H1 (cell line): ENCODE measurements around the gene ASCC3. TPM values are rescaled to one million over a fixed set of nuclear protein-coding genes. Genes with fewer than 3 reads are reported as not detected.
A peak's percentile ranks its signal among the peaks of the same experiment; 100 is the strongest.

ENCODE experiments used
- CTCF ChIA-PET: fragments of 300-600 bp; sonication (Branson Sonifier 250); formaldehyde crosslinking; loops from one replicate; lab custom pipeline; 2021; ENCODE audit not compliant: partially characterized antibody; lab: Charles Lee
- POLR2A ChIA-PET: fragments of 300-600 bp; sonication (Branson Sonifier 250); formaldehyde crosslinking; loops from one replicate; lab custom pipeline; 2021; ENCODE audit warnings: inconsistent platforms; ENCODE audit not compliant: partially characterized antibody; lab: Charles Lee
- DNase-seq, 2 experiments: peaks; one replicate each; pipeline versions ENCODE4 v3.0.0 to v3.0.0-alpha.2; 2010 to 2022; ENCODE audit warnings: low spot score in 2 of 2, low read depth in 1 of 2, mixed read lengths in 1 of 2
- FAIRE-seq: peaks from 2 replicates; lab custom pipeline; 2011; peaks lifted over from hg19 to GRCh38; lab: Jason Lieb, UNC
- H2AFZ ChIP-seq: 2 replicates; pipeline ENCODE4 v1.8.1; 2012; ENCODE audit warnings: low read length, inconsistent platforms
- H2AK5ac ChIP-seq: 2 replicates; pipeline ENCODE4 v1.6.1; 2013; ENCODE audit warnings: low read depth, low read length
- H2BK120ac ChIP-seq: replicated peaks from 2 replicates; pipeline ENCODE3; 2013; ENCODE audit warnings: low read depth, low read length, inconsistent platforms
- H2BK12ac ChIP-seq: 2 replicates; pipeline ENCODE4 v1.6.1; 2013; ENCODE audit warnings: low read depth, low read length
- H2BK15ac ChIP-seq: 2 replicates; pipeline ENCODE4 v1.6.1; 2013; ENCODE audit warnings: low read length
- H2BK20ac ChIP-seq: 2 replicates; pipeline ENCODE4 v1.6.1; 2013; ENCODE audit warnings: low read length
- H2BK5ac ChIP-seq: 2 replicates; pipeline ENCODE4 v1.6.1; 2013; ENCODE audit warnings: low read depth, low read length
- H3K14ac ChIP-seq: 2 replicates; pipeline ENCODE4 v1.6.1; 2013; ENCODE audit warnings: inconsistent platforms; ENCODE audit not compliant: insufficient read length
- H3K18ac ChIP-seq: 2 replicates; pipeline ENCODE4 v1.6.1; 2013; ENCODE audit warnings: low read length; ENCODE audit errors: extremely low read depth
- H3K23ac ChIP-seq: 2 replicates; pipeline ENCODE4 v1.6.1; 2013; ENCODE audit warnings: inconsistent platforms; ENCODE audit not compliant: insufficient read length
- H3K23me2 ChIP-seq: 2 replicates; pipeline ENCODE4 v1.6.1; 2013; ENCODE audit warnings: low read depth, low read length
- H3K27ac ChIP-seq: 2 replicates; pipeline ENCODE4 v1.6.1; 2011; ENCODE audit warnings: low read depth, low read length, inconsistent platforms
- H3K27me3 ChIP-seq, 4 experiments: replicated peaks in 1 of 4; 1 replicate in 1 of 4; 2 replicates in 3 of 4; pipeline versions ENCODE4 v1.6.1 to v1.8.1; 2011 to 2013; ENCODE audit warnings: low read length in 3 of 4, mild to moderate bottlenecking in 3 of 4, inconsistent platforms in 2 of 4, mixed read lengths in 2 of 4, moderate library complexity in 1 of 4; ENCODE audit not compliant: control insufficient read depth in 3 of 4, insufficient read depth in 3 of 4; ENCODE audit errors: extremely low read depth in 1 of 4
- H3K36me3 ChIP-seq, 4 experiments: 2 replicates each; pipeline versions ENCODE4 v1.6.1 to v1.8.1; 2011 to 2013; ENCODE audit warnings: mild to moderate bottlenecking in 4 of 4, low read length in 3 of 4, moderate library complexity in 2 of 4, control low read depth in 1 of 4, inconsistent platforms in 1 of 4; ENCODE audit not compliant: insufficient read depth in 4 of 4, control insufficient read depth in 2 of 4
- H3K4ac ChIP-seq: replicated peaks from 2 replicates; pipeline ENCODE3; 2013; ENCODE audit warnings: low read length, low read depth, mixed read lengths, inconsistent platforms; ENCODE audit not compliant: insufficient read length
- H3K4me1 ChIP-seq, 4 experiments: replicated peaks in 1 of 4; 1 replicate in 1 of 4; 2 replicates in 3 of 4; pipeline versions ENCODE4 v1.6.1 to v1.8.1; 2011 to 2013; ENCODE audit warnings: low read length in 3 of 4, inconsistent platforms in 2 of 4, mixed read lengths in 1 of 4; ENCODE audit not compliant: insufficient read depth in 4 of 4, control insufficient read depth in 3 of 4
- H3K4me2 ChIP-seq, 2 experiments: 2 replicates each; pipeline versions ENCODE4 v1.6.1 to v1.8.1; 2011 to 2013; ENCODE audit warnings: low read depth in 2 of 2, low read length in 2 of 2, control low read depth in 1 of 2, inconsistent platforms in 1 of 2, mild to moderate bottlenecking in 1 of 2; ENCODE audit not compliant: insufficient read depth in 1 of 2
- H3K4me3 ChIP-seq, 4 experiments: fragments of 200-600, 300-600 bp in 1 of 4; sonication (generic), shearing (Covaris generic), sonication (Bioruptor Twin) in 1 of 4; 2 replicates each; pipeline versions ENCODE4 v1.5.1 to v1.8.1; 2011 to 2016; ENCODE audit warnings: low read length in 4 of 4, low read depth in 3 of 4, control low read depth in 2 of 4, inconsistent platforms in 2 of 4, mild to moderate bottlenecking in 2 of 4, mixed read lengths in 1 of 4, moderate library complexity in 1 of 4; ENCODE audit not compliant: insufficient read depth in 2 of 4; ENCODE audit errors: extremely low read depth in 1 of 4
- H3K56ac ChIP-seq: replicated peaks from 2 replicates; pipeline ENCODE3; 2013; ENCODE audit warnings: low read depth, mild to moderate bottlenecking, mixed read lengths, low read length, inconsistent platforms; ENCODE audit not compliant: insufficient read length
- H3K79me1 ChIP-seq: 2 replicates; pipeline ENCODE4 v1.6.1; 2013; ENCODE audit warnings: low read depth, low read length, control low read depth
- H3K79me2 ChIP-seq, 2 experiments: 2 replicates each; pipeline versions ENCODE4 v1.6.1 to v1.8.1; 2012 to 2013; ENCODE audit warnings: low read length in 2 of 2, mild to moderate bottlenecking in 2 of 2, inconsistent platforms in 1 of 2; ENCODE audit not compliant: insufficient read depth in 2 of 2, control insufficient read depth in 1 of 2
- H3K9ac ChIP-seq, 4 experiments: replicated peaks in 1 of 4; 1 replicate in 1 of 4; 2 replicates in 3 of 4; pipeline versions ENCODE4 v1.6.1 to v1.8.1; 2011 to 2013; ENCODE audit warnings: low read depth in 3 of 4, low read length in 3 of 4, control low read depth in 2 of 4, mild to moderate bottlenecking in 2 of 4, moderate library complexity in 2 of 4, inconsistent platforms in 1 of 4; ENCODE audit errors: extremely low read depth in 1 of 4
- H3K9me3 ChIP-seq, 2 experiments: 2 replicates each; pipeline versions ENCODE4 v1.6.1 to v1.8.1; 2012 to 2013; ENCODE audit warnings: mild to moderate bottlenecking in 2 of 2, moderate library complexity in 2 of 2, control low read depth in 1 of 2, inconsistent platforms in 1 of 2, low read depth in 1 of 2, low read length in 1 of 2, mixed read lengths in 1 of 2; ENCODE audit not compliant: insufficient read depth in 2 of 2
- H4K20me1 ChIP-seq, 2 experiments: replicated peaks in 1 of 2; 2 replicates each; pipeline versions ENCODE3 to v1.8.1; 2011 to 2013; ENCODE audit warnings: inconsistent platforms in 2 of 2, low read length in 2 of 2, mild to moderate bottlenecking in 1 of 2; ENCODE audit not compliant: insufficient read depth in 2 of 2, control insufficient read depth in 1 of 2
- H4K5ac ChIP-seq: 2 replicates; pipeline ENCODE4 v1.6.1; 2013; ENCODE audit warnings: low read length, low read depth, mixed read lengths, inconsistent platforms; ENCODE audit not compliant: insufficient read length
- H4K8ac ChIP-seq: 2 replicates; pipeline ENCODE4 v1.8.0; 2013; ENCODE audit warnings: mild to moderate bottlenecking, moderate library complexity, low read length, inconsistent platforms; ENCODE audit not compliant: insufficient read depth; ENCODE audit errors: extremely low read depth
- H4K91ac ChIP-seq: replicated peaks from 2 replicates; pipeline ENCODE3; 2013; ENCODE audit warnings: low read length, mixed read lengths, inconsistent platforms; ENCODE audit not compliant: insufficient read length
- CEBPB ChIP-seq: IDR thresholded peaks from 2 replicates; pipeline ENCODE4 v1.6.1; 2012; ENCODE audit warnings: low read depth, low read length
- CHD1 ChIP-seq: IDR thresholded peaks from 2 replicates; pipeline ENCODE4 v1.6.1; 2012; ENCODE audit warnings: low read depth, low read length, improper control_type of control experiment
- CHD2 ChIP-seq: IDR thresholded peaks from 2 replicates; pipeline ENCODE4 v1.6.1; 2012; ENCODE audit warnings: low read length, improper control_type of control experiment
- HDAC2 ChIP-seq, 2 experiments: fragments of 300-600 bp in 1 of 2; sonication (generic) in 1 of 2; IDR thresholded peaks; 2 replicates each; pipeline ENCODE4 v1.6.1; 2011 to 2012; ENCODE audit warnings: low read depth in 2 of 2, low read length in 2 of 2, mild to moderate bottlenecking in 2 of 2, moderate library complexity in 2 of 2, borderline replicate concordance in 1 of 2, inconsistent platforms in 1 of 2
- HDAC6 ChIP-seq: IDR thresholded peaks from one replicate; pipeline ENCODE4 v1.7.1; 2012; ENCODE audit warnings: low read depth, mild to moderate bottlenecking, inconsistent platforms, low read length, moderate library complexity
- JUN ChIP-seq: IDR thresholded peaks from 2 replicates; pipeline ENCODE4 v1.6.1; 2011; ENCODE audit warnings: low read depth, mild to moderate bottlenecking, improper control_type of control experiment, low read length
- POLR2A ChIP-seq, 2 experiments: IDR thresholded peaks; 1 replicate in 1 of 2; 2 replicates in 1 of 2; pipeline ENCODE4 v1.6.1; 2011; ENCODE audit warnings: low read depth in 2 of 2, low read length in 2 of 2, mild to moderate bottlenecking in 2 of 2; ENCODE audit errors: control extremely low read depth in 1 of 2
- RFX5 ChIP-seq: IDR thresholded peaks from 2 replicates; pipeline ENCODE4 v1.6.1; 2011; ENCODE audit warnings: low read depth, low read length, improper control_type of control experiment, borderline replicate concordance
- SP1 ChIP-seq: IDR thresholded peaks from 2 replicates; pipeline ENCODE4 v1.6.1; 2011; ENCODE audit warnings: low read depth, low read length
- SP2 ChIP-seq: IDR thresholded peaks from 2 replicates; pipeline ENCODE4 v1.6.1; 2012; ENCODE audit warnings: mild to moderate bottlenecking, low read length, inconsistent platforms
- WGBS, 2 experiments: shearing (Covaris generic) in 1 of 2; methylation state at CpG; one replicate each; pipeline versions ENCODE4 v1.1.6 to v1.1.7; 2013 to 2015; ENCODE audit warnings: low lambda C conversion rate in 2 of 2, mixed read lengths in 2 of 2, inconsistent platforms in 1 of 2, low coverage in 1 of 2, missing lambda C conversion rate in 1 of 2; ENCODE audit not compliant: insufficient replicate concordance in 2 of 2, insufficient coverage in 1 of 2, insufficient read length in 1 of 2; ENCODE audit errors: extremely low coverage in 1 of 2, missing lambda C conversion rate in 1 of 2; 5-methylcytosine and 5-hydroxymethylcytosine counted together
- polyA plus RNA-seq, 7 experiments: library from polyadenylated mRNA; depleted of rRNA in 3 of 7; stranded (reverse) in 5 of 7; unstranded in 2 of 7; fragments of >200 nt in 5 of 7; fragments of 200-250 nt in 2 of 7; gene quantifications; 1 replicate in 5 of 7; 2 replicates in 1 of 7; 4 replicates in 1 of 7; pipeline versions ENCODE4 v1.2.1 to v1.2.3, GENCODE V29; 2011 to 2013; ENCODE audit warnings: missing spikeins in 2 of 7, mixed read lengths in 2 of 7
- total RNA-seq: library from RNA; stranded (reverse); fragmentation: NEBNext Ultra II Directional; extraction: Animal tissue kit (Norgen Biotek cat#: 25700); gene quantifications from 2 replicates; pipeline ENCODE4 v1.2.1, GENCODE V29; 2021

ASCC3 gene
- total and polyA plus RNA-seq, 2 of the 8 experiments (the other 6 are each of a cell fraction or from before 2014, with no cell fraction given): 37.5 to 77.8 TPM

- DNase-seq (peak in 1 of 2 experiments; percentile 40), FAIRE-seq (no peak)
- Histone ChIP-seq H3K36me3 (peaks cover 0 to 7% (median 2%) of the 10 kb centered on the region in 4 experiments; a peak in 1 of 8 replicates), H2BK120ac (no peak overlapping the region), H2BK12ac (no peak overlapping the region), H4K5ac (no peak overlapping the region), H3K9me3 (no peaks in the 10 kb centered on the region), H3K23ac (no peak overlapping the region), H4K8ac (no peak overlapping the region; the same call in 1 of the 2 replicates), H3K27me3 (no peaks in the 10 kb centered on the region), H4K91ac (no peak overlapping the region), H3K79me2 (0 out of 4 replicates have a peak, but pooled peaks cover 0 to 3% of the 10 kb centered on the region in 2 experiments), H3K4me1 (no peaks in the 10 kb centered on the region), H3K18ac (no peak overlapping the region), H3K4ac (no peak overlapping the region), H3K9ac (no peak overlapping the region), H2BK5ac (no peak overlapping the region), H2AK5ac (no peak overlapping the region), H3K79me1 (no peaks in the 10 kb centered on the region), H4K20me1 (peaks cover 0 to 1% of the 10 kb centered on the region in 2 experiments), H3K56ac (no peak overlapping the region), H3K14ac (no peak overlapping the region), H3K4me2 (no peak overlapping the region), H3K27ac (no peak overlapping the region), H2AFZ (no peak overlapping the region), H3K4me3 (no peak overlapping the region), H2BK15ac (no peak overlapping the region), H2BK20ac (no peak overlapping the region), H3K23me2 (no peaks in the 10 kb centered on the region)
- ChIA-PET CTCF (interaction anchor here (0.7 to 1.8 kb wide), 2 partner anchors 9 to 735 kb away, joined by 3 read pairs; no protein-coding TSS in a partner anchor), POLR2A (interaction anchor here (1.0 kb wide), 1 partner anchor 9 kb away, joined by 3 read pairs; no protein-coding TSS in a partner anchor)
- no peak for TF ChIP-seq HDAC2 (IDR thresholded peaks at IDR 0.05; ENCODE audit: borderline replicate concordance in 1 of 2, low read depth in 2 of 2, low read length in 2 of 2)
- TF ChIP-seq HDAC6: no peak
- TF ChIP-seq JUN: no peak
- no peak for TF ChIP-seq CHD1
- no peak for TF ChIP-seq SP2
- no peak for TF ChIP-seq CEBPB
- TF ChIP-seq SP1: no peak
- no peak for TF ChIP-seq CHD2
- no peak for TF ChIP-seq POLR2A (IDR thresholded peaks at IDR 0.05; ENCODE audit: control extremely low read depth in 1 of 2, low read depth in 2 of 2, low read length in 2 of 2)
- TF ChIP-seq RFX5: no peak
- WGBS, 2 experiments: 94% methylated on average over 12 of the region's 12 CpGs; no CpG with 5 or more reads in 1 of the 2 experiments
Measured at GRCh38 chr6:100851819-100852218, 29.3 kb downstream of the ASCC3 start.
